OCI-LY3 (cell line): Measurements from ENCODE around the gene HIPK2.

ENCODE experiments used
- EZH2phosphoT487 ChIP-seq: fragments of 200-600 bp; shearing (Covaris generic); IDR thresholded peaks from 2 replicates; pipeline ENCODE4 v1.6.1; 2018; ENCODE audit warnings: antibody characterized with exemption, mixed run types, low read depth
- TF ChIP-seq, protein P1 (sequence below): fragments of 200-600, 300-600 bp; sonication (generic); IDR thresholded peaks from 2 replicates; pipeline ENCODE4 v1.5.1; 2014; ENCODE audit warnings: antibody characterized with exemption, low read length, low read depth

DNA sequence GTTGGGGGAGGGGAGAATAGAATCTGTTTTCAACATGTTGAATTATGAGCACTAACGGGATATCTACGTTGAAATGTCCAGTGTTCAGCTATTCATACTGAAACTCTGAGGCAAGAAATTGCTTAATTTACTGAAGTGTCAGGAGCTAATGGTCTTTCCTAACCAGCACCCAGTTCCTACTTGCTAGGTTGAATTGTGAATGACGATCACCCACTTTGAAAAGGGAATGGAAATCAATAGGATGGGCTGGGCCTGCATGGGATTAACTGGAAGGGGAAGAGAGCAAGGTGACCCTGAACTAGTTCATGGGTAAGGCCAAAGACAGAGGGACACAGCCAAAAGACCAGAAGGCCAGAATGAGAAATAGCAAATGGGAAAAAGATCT lies 51.3 kb downstream of the HIPK2 start:
- TF ChIP-seq, protein P1, sequence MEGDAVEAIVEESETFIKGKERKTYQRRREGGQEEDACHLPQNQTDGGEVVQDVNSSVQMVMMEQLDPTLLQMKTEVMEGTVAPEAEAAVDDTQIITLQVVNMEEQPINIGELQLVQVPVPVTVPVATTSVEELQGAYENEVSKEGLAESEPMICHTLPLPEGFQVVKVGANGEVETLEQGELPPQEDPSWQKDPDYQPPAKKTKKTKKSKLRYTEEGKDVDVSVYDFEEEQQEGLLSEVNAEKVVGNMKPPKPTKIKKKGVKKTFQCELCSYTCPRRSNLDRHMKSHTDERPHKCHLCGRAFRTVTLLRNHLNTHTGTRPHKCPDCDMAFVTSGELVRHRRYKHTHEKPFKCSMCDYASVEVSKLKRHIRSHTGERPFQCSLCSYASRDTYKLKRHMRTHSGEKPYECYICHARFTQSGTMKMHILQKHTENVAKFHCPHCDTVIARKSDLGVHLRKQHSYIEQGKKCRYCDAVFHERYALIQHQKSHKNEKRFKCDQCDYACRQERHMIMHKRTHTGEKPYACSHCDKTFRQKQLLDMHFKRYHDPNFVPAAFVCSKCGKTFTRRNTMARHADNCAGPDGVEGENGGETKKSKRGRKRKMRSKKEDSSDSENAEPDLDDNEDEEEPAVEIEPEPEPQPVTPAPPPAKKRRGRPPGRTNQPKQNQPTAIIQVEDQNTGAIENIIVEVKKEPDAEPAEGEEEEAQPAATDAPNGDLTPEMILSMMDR, result no peak
- TF ChIP-seq EZH2phosphoT487, result no peak
